Hippocampal formation (tissue), 2 donors: Measurements from ENCODE around the gene PRAMEF2.
"Not testable (repeated sequence)": the region's sequence is repeated elsewhere in the genome, so short reads cannot be mapped to it uniquely, and the experiment has no call there.

Experiments used
- DNase-seq, 2 donors: peaks; one replicate each; lab custom pipeline; 2025; lab: John Stamatoyannopoulos, UW

Gene PRAMEF2

DNA sequence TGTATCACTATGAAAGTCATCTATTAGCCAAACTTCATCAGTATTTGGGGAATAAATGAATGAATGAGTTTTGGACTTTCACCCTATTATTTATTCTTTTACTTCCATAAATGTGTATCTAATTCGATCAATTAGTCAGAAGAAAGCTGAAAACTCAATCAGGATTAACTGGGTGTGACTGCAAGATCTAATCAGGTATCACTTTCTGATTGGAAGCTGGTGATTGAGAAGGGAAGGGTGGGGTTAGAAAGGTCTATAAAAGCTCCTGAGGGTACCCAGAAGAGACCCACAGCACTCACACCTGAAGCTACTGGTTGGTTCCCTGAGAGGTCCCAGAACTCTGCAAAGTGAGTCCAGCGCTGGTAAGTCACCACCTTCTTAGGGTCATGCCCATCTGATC, at the start of gene PRAMEF2:
PRAMEF2 (plus strand) TSS at position 301 of the 400 bp plus-strand sequence. CDS start 1,924 bp downstream, outside the sequence.
- not testable (repeated sequence) for DNase-seq

- no peak for DNase-seq
These were observed 47.0 kb upstream of the PRAMEF2 start for GRCh38 chr1:12809933-12810332.

GRCh38 chr1:12810691-12811408, 46.0 kb upstream of the PRAMEF2 start:
- no peak for DNase-seq

DNA sequence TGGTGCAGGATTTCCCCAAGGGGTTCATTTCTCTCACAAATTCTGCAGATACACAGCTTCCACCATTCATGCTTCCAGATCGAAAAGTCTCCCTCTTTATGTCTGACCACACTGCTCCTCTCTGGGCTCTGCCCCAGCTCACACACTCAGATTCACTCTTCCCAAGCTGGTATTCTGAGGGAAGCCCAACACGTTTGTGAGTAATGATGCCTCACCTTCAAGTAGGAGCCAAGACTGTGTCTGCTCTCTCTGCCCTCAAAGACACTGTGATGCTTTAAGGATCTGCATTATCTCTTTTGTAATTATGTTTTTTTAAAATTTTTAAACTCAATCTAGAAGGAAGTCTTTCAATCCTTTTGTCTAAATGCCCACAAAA, 45.5 kb upstream of the PRAMEF2 start:
- no peak for DNase-seq

DNA sequence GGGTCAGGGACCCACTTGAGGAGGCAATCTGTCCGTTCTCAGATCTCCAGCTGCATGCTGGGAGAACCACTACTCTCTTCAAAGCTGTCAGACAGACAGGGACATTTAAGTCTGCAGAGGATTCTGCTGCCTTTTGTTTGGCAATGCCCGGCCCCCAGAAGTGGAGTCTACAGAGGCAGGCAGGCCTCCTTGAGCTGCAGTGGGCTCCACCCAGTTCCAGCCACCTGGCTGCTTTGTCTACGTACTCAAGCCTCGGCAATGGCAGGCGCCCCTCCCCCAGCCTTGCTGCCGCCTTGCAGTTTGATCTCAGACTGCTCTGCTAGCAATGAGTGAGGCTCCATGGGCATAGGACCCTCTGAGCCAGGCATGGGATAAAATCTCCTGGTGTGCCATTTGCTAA, 37.8 kb upstream of the PRAMEF2 start:
- not testable (repeated sequence) for DNase-seq

DNA sequence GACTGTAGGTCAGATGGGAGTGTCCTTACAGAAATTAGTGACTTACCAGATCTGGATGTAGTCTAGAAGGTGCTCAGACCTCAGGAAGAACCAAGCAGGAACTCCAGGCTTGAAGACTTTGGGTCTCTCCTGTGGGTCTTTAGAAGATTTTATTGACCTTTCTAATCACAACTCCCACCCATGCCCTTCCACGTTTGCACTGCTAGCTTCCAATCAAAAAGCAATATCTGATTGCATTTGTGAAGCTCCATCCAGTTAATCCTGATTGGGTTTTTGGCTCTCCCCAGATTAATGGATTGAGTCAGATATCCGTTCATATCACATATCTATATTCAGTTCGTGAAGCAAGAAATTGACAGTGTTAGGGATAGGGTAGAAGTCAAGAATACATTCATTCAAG, 25.6 kb upstream of the PRAMEF2 start, which contains the start of gene PRAMEF11:
PRAMEF11 (minus strand) TSS at position 101 of the 400 bp plus-strand sequence. CDS start 2,621 bp downstream, outside the sequence.
- DNase-seq = not testable (repeated sequence)

- not testable (repeated sequence) for DNase-seq
These were observed 23.6 kb upstream of the PRAMEF2 start for GRCh38 chr1:12833251-12833650.

DNA sequence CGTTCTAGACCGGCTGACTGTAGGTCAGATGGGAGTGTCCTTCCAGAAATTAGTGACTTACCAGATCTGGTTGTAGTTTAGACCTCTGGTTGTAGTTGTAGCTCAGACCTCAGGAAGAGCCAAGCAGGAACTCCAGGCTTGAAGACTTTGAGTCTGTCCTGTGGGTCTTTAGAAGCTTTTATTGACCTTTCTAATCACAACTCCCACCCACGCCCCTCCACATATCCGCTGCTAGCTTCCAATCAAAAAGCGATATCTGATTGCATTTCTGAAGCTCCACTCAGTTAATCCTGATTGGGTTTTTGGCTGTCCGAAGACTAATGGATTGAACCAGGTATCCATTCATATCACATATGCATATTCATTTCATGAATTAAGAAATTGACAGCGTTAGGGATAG, 8.3 kb upstream of the PRAMEF2 start, which contains the start of gene HNRNPCL1:
HNRNPCL1 (minus strand) TSS at position 101 of the 400 bp plus-strand sequence. CDS start 431 bp downstream, outside the sequence.
- DNase-seq = not testable (repeated sequence)

DNA sequence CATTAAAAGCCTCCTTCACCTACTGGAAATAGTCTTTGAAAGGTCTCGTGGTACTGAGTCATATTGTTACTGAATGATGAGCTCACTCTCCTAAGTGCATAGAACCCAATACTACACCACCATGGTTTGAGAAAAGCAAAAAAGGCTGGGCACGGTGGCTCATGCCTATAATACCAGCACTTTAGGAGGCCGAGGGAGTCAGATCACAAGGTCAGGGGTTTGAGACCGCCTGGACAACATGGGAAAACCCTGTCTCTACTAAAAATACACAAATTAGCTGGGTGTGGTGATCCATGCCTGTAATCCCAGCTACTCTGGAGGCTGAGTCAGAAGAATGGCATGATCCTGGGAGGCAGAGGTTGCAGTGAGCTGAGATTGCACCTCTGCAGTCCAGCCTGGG, 5.1 kb upstream of the PRAMEF2 start:
- no peak for DNase-seq

DNA sequence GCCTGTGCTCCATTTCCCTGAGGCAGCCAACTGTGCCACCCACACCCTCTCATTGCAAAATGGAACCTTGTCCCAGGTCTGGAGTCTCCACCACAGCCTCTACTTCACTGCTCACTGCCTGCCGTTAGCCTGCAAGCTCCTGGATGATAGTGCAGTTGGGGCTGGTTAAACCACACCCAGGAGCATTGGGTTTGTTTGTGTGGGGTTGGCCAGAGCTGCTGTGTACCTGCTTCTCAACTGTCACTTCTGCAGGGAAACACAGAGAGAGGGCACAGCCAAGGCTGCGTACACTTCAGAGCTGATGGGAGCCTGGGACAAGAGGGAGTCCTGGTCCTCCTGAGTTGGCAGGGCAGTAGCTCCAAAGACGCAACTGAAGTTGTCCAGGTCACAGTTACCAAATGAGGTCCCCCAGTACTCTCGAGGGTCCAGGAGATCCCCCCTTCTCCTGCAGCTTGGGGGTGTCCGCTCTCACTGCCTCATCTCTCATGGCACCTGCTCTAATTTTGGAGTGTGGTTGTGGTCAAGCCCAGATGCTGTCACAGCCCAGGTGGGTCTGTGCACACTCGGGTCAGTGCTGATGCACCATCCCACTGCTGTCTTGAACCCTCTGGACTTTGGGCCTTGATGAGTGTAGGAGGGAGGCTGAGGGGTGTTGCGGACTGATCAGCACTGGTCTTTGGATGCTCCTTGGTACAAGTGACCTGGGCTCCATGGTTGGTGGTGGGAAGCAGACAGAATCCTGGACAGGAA, 6.4 kb downstream of the PRAMEF2 start:
- DNase-seq = not testable (repeated sequence)

GRCh38 chr1:12878453-12878852, 21.6 kb downstream of the PRAMEF2 start:
- not testable (repeated sequence) for DNase-seq

DNA sequence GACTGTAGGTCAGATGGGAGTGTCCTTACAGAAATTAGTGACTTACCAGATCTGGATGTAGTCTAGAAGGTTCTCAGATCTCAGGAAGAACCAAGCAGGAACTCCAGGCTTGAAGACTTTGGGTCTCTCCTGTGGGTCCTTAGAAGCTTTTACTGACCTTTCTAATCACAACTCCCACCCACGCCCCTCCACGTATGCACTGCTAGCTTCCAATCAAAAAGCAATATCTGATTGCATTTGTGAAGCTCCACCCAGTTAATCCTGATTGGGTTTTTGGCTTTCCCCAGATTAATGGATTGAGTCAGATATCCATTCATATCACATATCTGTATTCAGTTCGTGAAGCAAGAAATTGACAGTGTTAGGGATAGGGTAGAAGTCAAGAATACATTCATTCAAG, 29.2 kb downstream of the PRAMEF2 start, which contains the start of gene PRAMEF4:
PRAMEF4 (minus strand) TSS at position 101 of the 400 bp plus-strand sequence. CDS start 2,807 bp downstream, outside the sequence.
- DNase-seq = not testable (repeated sequence)

DNA sequence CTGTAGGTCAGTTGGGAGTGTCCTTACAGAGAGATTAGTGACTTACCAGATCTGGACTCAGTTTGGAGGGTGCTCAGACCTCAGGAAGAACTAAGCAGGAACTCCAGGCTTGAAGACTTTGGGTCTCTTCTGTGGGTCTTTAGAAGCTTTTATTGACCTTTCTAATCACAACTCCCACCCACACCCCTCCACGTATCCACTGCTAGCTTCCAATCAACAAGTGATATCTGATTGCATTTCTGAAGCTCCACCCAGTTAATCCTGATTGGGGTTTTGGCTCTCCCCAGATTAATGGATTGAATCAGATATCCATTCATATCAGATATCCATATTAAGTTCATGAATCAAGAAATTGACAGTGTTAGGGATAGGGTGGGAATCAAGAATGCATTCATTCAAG, 41.3 kb downstream of the PRAMEF2 start, which contains the start of gene PRAMEF10:
PRAMEF10 (minus strand) TSS at position 101 of the 400 bp plus-strand sequence. CDS start 2,423 bp downstream, outside the sequence.
- DNase-seq = not testable (repeated sequence)

DNA sequence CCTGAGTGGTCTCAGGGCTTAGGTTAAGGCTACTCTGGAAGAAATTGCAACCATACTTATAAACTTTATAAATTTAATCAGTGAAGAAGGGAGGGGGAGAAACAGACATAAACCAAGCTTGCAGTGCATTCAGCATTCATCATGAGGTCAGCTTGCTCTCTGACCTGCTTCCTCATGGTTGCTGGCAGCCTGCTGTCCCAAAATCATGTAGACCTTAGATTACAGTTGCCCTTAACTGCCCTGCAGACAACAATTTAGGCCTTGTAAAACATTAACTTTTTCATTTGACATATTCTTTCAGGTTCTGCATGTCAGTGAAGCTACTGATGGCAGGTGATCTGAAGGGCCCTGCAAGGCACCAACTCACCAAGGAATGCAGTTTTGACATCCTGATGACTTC, 42.3 kb downstream of the PRAMEF2 start:
- not testable (repeated sequence) for DNase-seq

DNA sequence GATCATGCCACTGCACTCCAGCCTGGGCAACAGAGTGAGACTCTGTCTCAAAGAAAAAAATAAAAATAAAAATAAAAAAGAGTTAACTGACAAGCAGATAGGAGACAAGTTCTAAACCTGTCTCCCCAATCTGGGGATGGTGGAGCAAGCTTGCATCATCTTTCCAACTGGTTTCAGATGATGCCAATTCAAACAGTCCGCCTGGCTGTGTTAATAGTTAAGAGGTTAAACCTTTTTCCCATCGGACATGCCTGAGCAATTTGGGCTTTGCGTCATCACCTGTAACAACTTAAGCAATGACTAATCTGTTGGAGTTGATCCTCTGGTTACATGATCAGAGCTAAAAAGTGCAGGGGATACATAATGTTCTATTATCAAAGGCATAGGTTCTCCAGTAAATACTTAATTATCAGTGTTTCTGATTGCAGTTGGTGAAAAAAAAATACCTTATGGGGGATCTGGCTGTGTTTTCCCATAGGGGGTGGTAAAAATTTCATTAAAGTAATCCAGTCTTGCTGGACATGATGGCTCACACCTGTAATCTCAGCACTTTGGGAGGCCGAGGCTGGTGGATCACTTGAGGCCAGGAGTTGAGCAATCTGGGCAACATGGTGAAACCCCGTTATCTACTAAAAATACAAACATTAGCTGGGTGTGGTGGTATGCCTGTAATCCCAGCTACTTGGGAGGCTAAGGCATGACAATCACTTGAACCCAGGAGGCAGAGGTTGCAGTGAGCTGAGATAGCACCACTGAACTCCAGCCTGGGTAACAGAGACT, 47.1 kb downstream of the PRAMEF2 start:
- DNase-seq = not testable (repeated sequence)
